HepG2 (cell line): ENCODE data around the gene FANCF. TPM values are rescaled to one million over a fixed set of nuclear protein-coding genes. Genes with fewer than 3 reads are reported as not detected.
A peak's percentile ranks its signal among the peaks of the same experiment; 100 is the strongest.

Source experiments
- AFF4 ChIP-seq: sonication (generic); formaldehyde crosslinking; IDR thresholded peaks from 2 replicates; pipeline ENCODE4 v1.4.0; 2020; ENCODE audit warnings: missing genetic modification reagents
- ETS1 ChIP-seq: sonication (generic); formaldehyde crosslinking; IDR thresholded peaks from 2 replicates; pipeline ENCODE4 v1.4.0; 2020; ENCODE audit warnings: missing genetic modification reagents
- FOXA1 ChIP-seq, 2 experiments: fragments of 450-650 bp in 1 of 2; sonication (generic) in 1 of 2; formaldehyde crosslinking in 1 of 2; IDR thresholded peaks; 2 replicates each; pipeline versions ENCODE4 v1.4.0 to v1.6.1; 2016 to 2020; ENCODE audit warnings: missing genetic modification reagents in 1 of 2
- HNF1B ChIP-seq: sonication (generic); formaldehyde crosslinking; IDR thresholded peaks from 2 replicates; pipeline ENCODE4 v1.5.1; 2020; ENCODE audit warnings: mild to moderate bottlenecking, moderate library complexity, missing genetic modification reagents
- JUNB ChIP-seq: sonication (generic); formaldehyde crosslinking; IDR thresholded peaks from 2 replicates; pipeline ENCODE4 v1.8.0; 2022; ENCODE audit warnings: missing genetic modification reagents, mild to moderate bottlenecking, borderline replicate concordance
- LCORL ChIP-seq, 2 experiments: fragments of 450-650 bp in 1 of 2; sonication (generic) in 1 of 2; formaldehyde crosslinking in 1 of 2; IDR thresholded peaks; 2 replicates each; pipeline versions ENCODE4 v1.5.0 to v1.6.1; 2017 to 2020; ENCODE audit warnings: antibody characterized with exemption in 1 of 2, missing genetic modification reagents in 1 of 2
- NR2F6 ChIP-seq, 2 experiments: IDR thresholded peaks; 2 replicates each; pipeline ENCODE4 v1.6.1; 2016; ENCODE audit warnings: antibody characterized with exemption in 1 of 2, mild to moderate bottlenecking in 1 of 2
- PHF21A ChIP-seq: sonication (generic); formaldehyde crosslinking; IDR thresholded peaks from 2 replicates; pipeline ENCODE4 v1.5.0; 2020; ENCODE audit warnings: mild to moderate bottlenecking, missing genetic modification reagents
- POLR2G ChIP-seq: fragments of 200-400 bp; formaldehyde crosslinking; IDR thresholded peaks from 2 replicates; pipeline ENCODE4 v1.6.1; 2018; ENCODE audit warnings: mild to moderate bottlenecking, low read depth, low read length, moderate library complexity
- RARA ChIP-seq: IDR thresholded peaks from 2 replicates; pipeline ENCODE4 v1.6.1; 2016; ENCODE audit warnings: missing genetic modification reagents, missing compliant biosample characterization
- RFXANK ChIP-seq: IDR thresholded peaks from 2 replicates; pipeline ENCODE4 v1.6.1; 2016
- SOX5 ChIP-seq: IDR thresholded peaks from 2 replicates; pipeline ENCODE4 v1.6.1; 2016; ENCODE audit warnings: borderline replicate concordance
- SP5 ChIP-seq: IDR thresholded peaks from 2 replicates; pipeline ENCODE4 v1.6.1; 2016; ENCODE audit warnings: low read depth, borderline replicate concordance
- TCF7 ChIP-seq: sonication (generic); IDR thresholded peaks from 2 replicates; pipeline ENCODE4 v1.6.1; 2016; ENCODE audit warnings: antibody characterized with exemption, low read depth
- TEAD3 ChIP-seq: optimal IDR thresholded peaks from 2 replicates; pipeline ENCODE3; 2016; ENCODE audit warnings: borderline replicate concordance
- ZMYM4 ChIP-seq: sonication (generic); formaldehyde crosslinking; IDR thresholded peaks from 2 replicates; pipeline ENCODE4 v1.8.1; 2023; ENCODE audit warnings: mild to moderate bottlenecking, missing genetic modification reagents
- ZNF225 ChIP-seq: sonication (generic); formaldehyde crosslinking; IDR thresholded peaks from 2 replicates; pipeline ENCODE4 v1.4.0; 2020; ENCODE audit warnings: mild to moderate bottlenecking, missing genetic modification reagents
- ZNF552 ChIP-seq: sonication (generic); formaldehyde crosslinking; IDR thresholded peaks from 2 replicates; pipeline ENCODE4 v1.9.0; 2022; ENCODE audit warnings: missing genetic modification reagents, mild to moderate bottlenecking, borderline replicate concordance
- ZNF556 ChIP-seq: sonication (generic); formaldehyde crosslinking; IDR thresholded peaks from 2 replicates; pipeline ENCODE4 v1.4.0; 2020; ENCODE audit warnings: mild to moderate bottlenecking, missing genetic modification reagents, borderline replicate concordance
- ZNF557 ChIP-seq: sonication (generic); formaldehyde crosslinking; IDR thresholded peaks from 2 replicates; pipeline ENCODE4 v1.4.0; 2020; ENCODE audit warnings: missing genetic modification reagents
- ZNF570 ChIP-seq: sonication (generic); formaldehyde crosslinking; IDR thresholded peaks from 2 replicates; pipeline ENCODE4 v1.4.0; 2020; ENCODE audit warnings: mild to moderate bottlenecking, missing genetic modification reagents, borderline replicate concordance
- polyA plus RNA-seq, 8 experiments: library from polyadenylated mRNA; depleted of rRNA in 3 of 8; stranded (reverse) in 7 of 8; unstranded in 1 of 8; fragments of >200 nt; fragmentation: Illumina TruSeq in 4 of 8; extraction: Trizol in 4 of 8; gene quantifications; 2 replicates each; pipeline versions ENCODE4 v1.2.1 to v1.2.3, GENCODE V29; 2011 to 2016; ENCODE audit warnings: low read depth in 4 of 8, missing spikeins in 1 of 8, mixed read lengths in 1 of 8; ENCODE audit not compliant: insufficient read depth in 1 of 8
- total RNA-seq, 5 experiments: library from RNA; depleted of rRNA; stranded (reverse); fragments of >200 nt; fragmentation: Illumina TruSeq; extraction: Trizol; gene quantifications; 2 replicates each; pipeline ENCODE4 v1.2.3, GENCODE V29; 2016; ENCODE audit warnings: low read depth in 1 of 5

Gene FANCF
- total and polyA plus RNA-seq, 2 of the 13 experiments (the other 11 are each of a cell fraction or from before 2014, with no cell fraction given): 2.5 to 9.7 TPM

- TF ChIP-seq PHF21A (peak; percentile 67; the same call in 1 of the 2 replicates), ZNF556 (CRISPR knock-in tag) (no peak), JUNB (no peak), AFF4 (CRISPR knock-in tag) (no peak), FOXA1 (IDR thresholded peaks at IDR 0.05) (no peak), FOXA1 (CRISPR knock-in tag; IDR thresholded peaks at IDR 0.05) (peak; percentile 55; the same call in 1 of the 2 replicates), RARA (CRISPR knock-in tag) (peak; percentile 42; the same call in 1 of the 2 replicates), SP5 (CRISPR knock-in tag) (no peak), POLR2G (peak; percentile 44), LCORL (IDR thresholded peaks at IDR 0.05) (no peak), LCORL (CRISPR knock-in tag; IDR thresholded peaks at IDR 0.05) (peak; percentile 21; the same call in 1 of the 2 replicates), ZNF552 (CRISPR knock-in tag) (no peak), HNF1B (CRISPR knock-in tag) (peak; percentile 49; the same call in 1 of the 2 replicates), NR2F6 (IDR thresholded peaks at IDR 0.05) (peak; percentile 65; the same call in 1 of the 2 replicates), NR2F6 (CRISPR knock-in tag; IDR thresholded peaks at IDR 0.05) (peak; percentile 72), TCF7 (peak; percentile 30; the same call in 1 of the 2 replicates), ETS1 (CRISPR knock-in tag) (no peak), ZMYM4 (peak; percentile 53), SOX5 (CRISPR knock-in tag) (peak; percentile 68; the same call in 1 of the 2 replicates), ZNF557 (CRISPR knock-in tag) (no peak), ZNF225 (CRISPR knock-in tag) (no peak), TEAD3 (CRISPR knock-in tag) (peak; percentile 15), RFXANK (CRISPR knock-in tag) (no peak), ZNF570 (no peak)
These were observed 49.1 kb upstream of the FANCF start (continued) for GRCh38 chr11:22674470-22675439.
